Posterior cingulate gyrus (tissue), 11 donors: ENCODE measurements around the gene CD300LF.

ENCODE experiments used
- DNase-seq, 10 donors: peaks; one replicate each; pipeline versions ENCODE4 v3.0.0 to v3.0.0-alpha.2; 2020 to 2021; ENCODE audit warnings: mixed read lengths in 3 of 10
- intact Hi-C: fragments of 100-400 bp; cut with DNase I; formaldehyde crosslinking; loops from one replicate; pipeline ENCODE4 v1.15.1; 2023

CD300LF gene

DNA sequence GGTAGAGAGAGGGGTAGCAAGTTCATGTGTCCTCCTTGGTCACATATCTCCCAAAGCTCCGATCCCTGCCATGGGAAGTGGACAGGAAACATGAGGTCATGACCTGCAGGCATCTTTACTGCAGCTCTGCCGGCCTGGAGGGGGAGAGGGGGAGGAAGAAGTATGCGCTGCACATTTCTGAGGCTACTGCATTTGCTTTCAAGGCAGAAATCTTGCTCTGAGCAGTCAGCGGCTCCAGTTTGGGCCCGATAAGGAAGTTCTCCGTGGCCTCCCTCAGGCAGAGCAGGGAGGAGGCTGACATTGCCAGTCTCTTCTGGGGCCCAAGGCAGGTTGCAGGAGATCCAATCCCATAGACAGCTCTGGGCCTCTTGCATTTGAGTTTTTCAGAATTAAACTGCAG is 34.2 kb upstream of the CD300LF start:
- intact Hi-C loops: no loop called here
- peak in 2 of 10 donors; percentile 43 to 78 for DNase-seq

DNA sequence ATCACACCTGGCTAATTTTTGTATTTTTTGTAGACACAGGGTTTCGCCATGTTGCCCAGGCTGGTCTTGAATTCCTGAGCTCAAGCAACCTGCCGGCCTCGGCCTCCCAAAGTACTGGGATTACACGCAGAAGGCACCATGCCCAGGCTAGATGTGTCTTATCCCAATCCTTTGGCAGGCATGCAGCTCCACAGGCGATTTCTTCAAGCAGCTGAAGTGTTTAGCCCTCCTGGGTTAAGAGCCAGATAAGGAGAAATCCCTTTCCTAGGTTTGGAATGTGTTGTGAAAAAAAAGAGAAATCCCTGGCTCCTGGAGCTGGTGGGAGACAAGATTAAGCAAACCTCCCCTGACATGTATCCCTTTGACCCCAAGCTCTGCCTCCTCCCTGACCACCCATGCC is 33.7 kb upstream of the CD300LF start:
- DNase-seq: peak in 2 of 10 donors; percentile 16 to 46
- intact Hi-C loops: no loop called here

DNA sequence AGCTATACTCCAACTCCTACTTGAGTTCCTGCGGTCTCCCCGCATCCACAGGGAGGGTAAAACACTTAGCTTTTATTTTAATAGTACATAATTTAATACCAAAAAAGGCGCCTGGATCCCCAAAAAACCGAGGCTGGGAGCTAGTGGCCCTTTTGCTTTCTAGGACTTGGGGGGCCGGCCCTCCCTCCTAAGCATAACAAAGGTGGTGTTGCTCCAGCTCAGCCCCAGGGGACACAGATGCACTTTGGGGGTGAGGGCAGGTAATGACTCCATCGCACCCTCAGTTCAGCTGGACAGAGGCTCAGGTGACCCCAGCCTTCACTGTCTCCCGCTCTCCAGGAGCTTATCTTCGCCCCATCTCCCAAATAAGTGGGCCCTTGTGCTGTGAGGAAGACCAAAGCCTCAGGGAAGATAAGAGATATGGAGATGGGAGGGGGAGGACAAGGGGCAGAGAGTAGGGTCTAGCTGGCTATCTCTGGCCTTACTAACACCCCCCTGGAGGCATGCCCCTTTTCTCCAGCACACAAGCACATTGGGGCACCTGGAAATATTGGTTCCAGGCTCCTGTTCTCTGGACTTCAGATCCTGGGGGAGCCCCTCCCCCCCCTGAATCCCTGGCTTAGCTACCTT is 32.9 kb upstream of the CD300LF start:
- DNase-seq: peak in 2 of 10 donors; percentile 27 to 52
- intact Hi-C loops: loop anchor here (2.0 kb wide), 1 partner anchor 119 kb away; no protein-coding TSS in a partner anchor

DNA sequence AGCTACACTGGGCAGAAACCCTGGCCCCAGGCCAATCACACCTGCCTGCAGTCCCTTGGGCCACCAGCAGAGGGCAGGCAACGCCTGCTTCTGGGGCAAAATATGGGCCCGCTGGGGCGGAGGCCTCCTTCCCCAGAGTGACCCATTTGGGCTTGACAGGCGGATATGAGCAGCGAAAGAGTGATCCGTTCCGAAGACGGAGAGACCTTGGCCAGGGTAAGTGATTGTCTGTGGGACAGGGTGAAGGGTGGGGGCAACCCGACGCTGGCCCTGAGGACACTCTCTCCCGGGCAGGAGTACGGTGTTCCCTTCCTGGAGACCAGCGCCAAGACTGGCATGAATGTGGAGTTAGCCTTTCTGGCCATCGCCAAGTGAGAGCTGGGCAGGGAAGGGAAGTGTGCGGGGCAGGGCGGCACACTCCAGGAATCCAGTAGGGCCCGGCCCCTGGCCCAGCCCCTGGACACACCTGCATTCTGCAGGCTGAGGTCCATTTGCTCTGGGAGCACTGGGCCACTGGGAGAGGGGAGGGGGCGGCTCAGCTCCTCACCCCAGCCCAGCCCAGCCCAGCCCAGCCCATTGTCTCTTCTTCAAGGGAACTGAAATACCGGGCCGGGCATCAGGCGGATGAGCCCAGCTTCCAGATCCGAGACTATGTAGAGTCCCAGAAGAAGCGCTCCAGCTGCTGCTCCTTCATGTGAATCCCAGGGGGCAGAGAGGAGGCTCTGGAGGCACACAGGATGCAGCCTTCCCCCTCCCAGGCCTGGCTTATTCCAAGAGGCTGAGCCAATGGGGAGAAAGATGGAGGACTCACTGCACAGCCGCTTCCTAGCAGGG is 32.2 kb upstream of the CD300LF start:
- intact Hi-C loops: loop anchor here (1.0 to 2.0 kb wide), 3 partner anchors 25 to 120 kb away; no protein-coding TSS in a partner anchor
- peak; percentile 66 to 99 (median 86) for DNase-seq

DNA sequence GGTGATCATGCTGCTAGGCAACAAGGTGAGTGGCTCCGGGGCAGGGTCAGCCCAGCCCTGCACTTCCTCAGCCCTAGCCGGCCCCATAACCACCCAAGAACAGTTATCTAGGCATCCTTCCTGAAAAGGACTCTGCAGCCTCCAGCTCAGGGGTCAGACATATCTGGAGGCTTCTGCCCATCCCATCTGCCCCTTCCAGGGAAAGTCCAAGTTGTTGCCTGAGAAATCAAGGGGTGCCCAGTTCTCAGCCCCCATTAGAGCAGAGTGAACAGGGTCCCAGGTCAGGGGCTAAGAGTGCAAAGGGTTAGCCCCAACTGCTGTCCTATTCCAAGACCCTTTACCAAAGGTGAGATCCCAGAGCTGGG is 31.6 kb upstream of the CD300LF start:
- intact Hi-C loops: loop anchor here (1.0 to 2.0 kb wide), 3 partner anchors 26 to 120 kb away; no protein-coding TSS in a partner anchor
- DNase-seq: peak in 2 of 10 donors; percentile 4 to 50

DNA sequence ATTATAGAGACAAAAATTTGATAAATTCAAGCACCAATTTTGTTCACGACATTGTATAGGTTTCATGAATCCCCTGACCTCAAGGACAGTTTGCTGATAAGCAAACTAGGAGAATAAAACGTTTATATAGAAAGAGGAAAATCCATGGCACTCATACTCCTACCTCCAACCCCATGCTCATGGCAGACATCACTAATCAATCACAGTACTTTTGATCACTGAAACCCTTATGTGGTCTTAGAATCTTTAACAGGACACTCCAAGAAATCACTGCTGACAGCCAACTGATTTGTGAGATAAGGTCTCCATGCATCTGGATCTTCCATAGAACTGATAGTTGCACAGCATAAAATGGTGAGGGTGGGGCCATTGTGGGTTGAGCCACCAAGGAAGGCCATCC is 31.0 kb upstream of the CD300LF start:
- DNase-seq: no peak
- intact Hi-C loops: loop anchor here (1.0 to 2.0 kb wide), 3 partner anchors 27 to 121 kb away; no protein-coding TSS in a partner anchor

DNA sequence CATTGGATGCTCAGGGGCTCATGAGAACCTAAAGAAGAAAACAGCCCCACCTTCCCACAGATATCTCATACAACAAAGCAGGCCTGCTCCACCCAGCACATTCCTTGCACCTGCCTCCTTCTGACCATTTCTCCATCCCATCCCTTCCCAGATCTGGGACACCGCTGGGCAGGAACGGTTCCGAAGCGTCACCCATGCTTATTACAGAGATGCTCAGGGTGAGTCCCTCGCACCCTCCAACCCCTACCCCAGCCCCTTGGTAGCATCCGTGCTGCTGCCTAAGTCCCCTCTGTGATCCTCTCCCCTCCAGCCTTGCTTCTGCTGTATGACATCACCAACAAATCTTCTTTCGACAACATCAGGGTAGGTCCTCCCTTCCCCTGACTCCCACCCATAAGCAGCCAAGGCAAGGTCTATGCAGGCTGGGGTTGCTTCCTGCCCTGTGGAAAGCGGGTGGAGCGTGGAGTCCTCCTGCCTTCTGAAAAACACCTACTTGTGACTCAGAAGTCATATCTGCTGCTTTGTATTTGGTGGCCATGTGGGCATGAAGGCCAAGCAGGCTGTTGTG is 30.3 kb upstream of the CD300LF start:
- peak in 3 of 10 donors; percentile 9 to 73 (median 62) for DNase-seq
- intact Hi-C loops: no loop called here

DNA sequence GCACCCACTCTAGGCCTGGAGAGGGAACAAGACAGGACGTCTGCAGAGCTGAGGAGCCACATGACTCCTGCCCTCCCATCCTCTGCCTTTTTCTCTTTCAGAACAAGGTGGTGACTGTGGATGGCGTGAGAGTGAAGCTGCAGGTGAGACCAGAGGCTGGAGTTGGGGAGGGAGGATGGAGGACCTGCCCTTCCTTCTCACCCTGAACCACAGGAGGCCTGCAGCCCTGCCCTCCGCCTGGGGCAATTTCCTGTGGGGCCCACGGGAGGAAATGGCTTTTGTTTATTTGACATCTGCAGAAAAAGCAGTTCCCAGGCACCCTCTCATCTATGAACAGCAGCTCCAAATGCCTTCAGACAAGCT is 29.4 kb upstream of the CD300LF start:
- peak in 2 of 10 donors; percentile 10 to 53 for DNase-seq
- intact Hi-C loops: no loop called here

DNA sequence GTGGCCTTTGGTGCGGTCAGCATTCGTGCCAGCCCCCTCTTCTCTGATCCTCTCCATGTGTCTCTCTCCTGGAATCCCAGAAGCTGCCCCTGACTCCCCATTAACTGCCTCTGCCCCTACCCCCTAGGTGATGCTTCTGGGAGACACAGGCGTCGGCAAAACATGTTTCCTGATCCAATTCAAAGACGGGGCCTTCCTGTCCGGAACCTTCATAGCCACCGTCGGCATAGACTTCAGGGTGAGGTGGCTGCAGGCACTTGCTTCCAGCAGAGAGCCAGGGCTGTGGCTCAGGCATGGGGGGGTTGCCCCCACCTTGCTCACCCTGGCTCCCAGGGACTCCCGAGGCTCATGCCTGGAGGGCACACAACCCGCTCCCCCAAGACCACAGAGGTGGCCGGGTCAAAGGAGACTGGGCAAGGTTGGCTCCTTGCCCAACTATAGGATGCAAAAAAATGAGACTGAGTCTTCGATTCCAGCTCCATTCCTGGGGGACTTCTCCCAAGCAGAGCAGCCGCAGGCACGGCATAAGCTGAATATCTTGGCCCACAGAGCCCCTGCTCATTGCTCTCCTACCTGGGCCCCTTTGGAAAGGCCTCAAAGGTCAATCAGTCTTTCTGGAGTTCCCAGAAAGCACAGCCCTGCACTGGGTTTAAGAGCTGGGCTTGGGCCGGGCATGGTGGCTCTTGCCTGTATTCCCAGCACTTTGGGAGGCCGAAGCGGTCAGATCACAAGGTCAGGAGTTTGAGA is 28.1 kb upstream of the CD300LF start:
- DNase-seq: peak in 4 of 10 donors; percentile 9 to 61 (median 54)
- intact Hi-C loops: no loop called here

DNA sequence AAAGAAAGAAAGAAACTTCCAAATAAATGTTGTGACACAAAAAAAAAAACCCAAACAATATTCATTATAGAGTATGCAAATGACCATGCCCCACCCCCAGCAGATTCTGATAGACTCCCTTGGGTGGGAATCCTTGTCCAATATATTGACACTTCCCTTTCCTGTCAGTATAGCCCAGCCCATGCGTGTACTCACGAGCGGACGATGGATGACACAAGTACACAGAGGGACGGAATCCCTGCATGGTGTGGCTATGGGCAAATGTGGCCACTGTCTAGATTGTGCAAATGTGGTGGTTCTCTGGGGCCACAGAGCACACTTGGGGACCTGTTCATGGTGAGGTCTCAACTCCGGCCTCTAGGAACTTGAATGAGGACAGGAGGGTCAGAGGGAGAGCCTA is 27.4 kb upstream of the CD300LF start:
- intact Hi-C loops: no loop called here
- peak in 3 of 10 donors; percentile 26 to 35 (median 33) for DNase-seq

DNA sequence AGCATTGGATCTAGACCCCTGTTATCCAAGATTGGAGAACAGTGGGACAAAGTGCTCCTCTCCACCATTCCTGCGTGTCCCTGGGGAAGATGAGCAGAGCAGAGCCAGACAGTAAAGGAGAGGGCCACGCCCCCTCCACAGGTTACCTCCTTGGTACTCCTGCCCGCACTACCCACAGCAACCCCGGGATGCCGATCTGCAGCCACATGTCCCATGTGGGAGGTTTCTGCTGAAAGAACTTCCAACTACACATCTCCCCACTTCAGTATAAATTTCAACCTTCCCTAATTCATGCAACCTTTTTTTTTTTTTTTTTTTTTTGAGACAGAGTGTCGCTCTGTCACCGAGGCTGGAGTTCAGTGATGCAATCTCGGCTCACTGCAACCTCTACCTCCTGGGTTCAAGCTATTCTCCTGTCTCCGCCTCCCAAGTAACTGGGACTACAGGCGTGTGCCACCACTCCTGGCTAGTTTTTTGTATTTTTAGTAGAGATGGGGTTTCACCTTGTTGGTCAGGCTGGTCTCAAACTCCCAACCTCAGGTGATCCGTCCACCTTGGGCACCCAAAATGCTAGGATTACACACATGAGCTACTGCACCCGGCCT is 26.6 kb upstream of the CD300LF start:
- DNase-seq: peak in 3 of 10 donors; percentile 33 to 66 (median 64)
- intact Hi-C loops: no loop called here

DNA sequence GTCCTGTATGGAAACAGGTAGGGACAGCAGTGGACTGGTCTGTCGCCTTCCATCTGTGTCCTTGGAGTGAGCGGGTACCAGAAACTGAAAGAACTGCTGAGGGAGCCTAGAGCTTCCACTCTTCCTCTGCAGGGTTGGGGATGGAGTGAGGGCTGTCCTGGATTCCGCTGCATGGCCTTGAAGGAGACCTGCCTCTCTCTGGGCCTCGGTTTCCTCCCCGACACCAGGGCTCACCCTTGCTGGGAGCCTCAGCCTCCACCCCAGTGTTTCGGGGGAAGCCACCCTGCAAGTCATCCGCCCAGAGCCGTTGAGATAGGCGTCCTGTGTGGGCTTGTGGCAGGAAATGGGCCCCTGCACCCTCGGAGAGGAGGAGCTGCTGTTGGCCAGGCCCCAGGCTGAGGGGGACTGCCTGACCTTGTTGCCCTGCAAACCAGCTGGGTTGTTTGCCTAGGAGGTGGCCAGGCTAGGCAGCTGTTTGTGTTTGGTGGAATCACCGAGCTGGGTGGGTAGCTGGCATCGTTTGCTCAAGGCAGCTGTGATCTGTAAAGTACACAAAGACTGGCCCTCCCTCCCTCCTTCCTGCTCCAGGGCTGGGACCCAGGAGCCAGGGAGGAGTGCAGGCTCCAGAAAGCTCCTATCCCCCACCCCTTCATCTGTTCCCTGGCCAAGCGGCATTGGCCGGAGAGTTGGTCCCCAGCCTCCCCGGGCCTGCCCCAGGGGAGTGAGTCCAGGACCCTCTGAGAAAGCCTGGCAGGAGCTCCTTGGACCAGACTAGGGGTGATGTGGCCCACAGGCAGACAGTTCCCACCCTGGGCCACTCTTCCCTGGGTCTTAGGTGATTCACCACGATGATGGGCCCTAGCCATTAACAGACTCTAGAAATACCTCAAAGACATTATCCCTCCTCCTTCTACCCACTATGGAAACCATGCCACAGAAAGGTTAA is 25.6 kb upstream of the CD300LF start:
- peak in 3 of 10 donors; percentile 37 to 67 (median 66) for DNase-seq
- intact Hi-C loops: no loop called here

DNA sequence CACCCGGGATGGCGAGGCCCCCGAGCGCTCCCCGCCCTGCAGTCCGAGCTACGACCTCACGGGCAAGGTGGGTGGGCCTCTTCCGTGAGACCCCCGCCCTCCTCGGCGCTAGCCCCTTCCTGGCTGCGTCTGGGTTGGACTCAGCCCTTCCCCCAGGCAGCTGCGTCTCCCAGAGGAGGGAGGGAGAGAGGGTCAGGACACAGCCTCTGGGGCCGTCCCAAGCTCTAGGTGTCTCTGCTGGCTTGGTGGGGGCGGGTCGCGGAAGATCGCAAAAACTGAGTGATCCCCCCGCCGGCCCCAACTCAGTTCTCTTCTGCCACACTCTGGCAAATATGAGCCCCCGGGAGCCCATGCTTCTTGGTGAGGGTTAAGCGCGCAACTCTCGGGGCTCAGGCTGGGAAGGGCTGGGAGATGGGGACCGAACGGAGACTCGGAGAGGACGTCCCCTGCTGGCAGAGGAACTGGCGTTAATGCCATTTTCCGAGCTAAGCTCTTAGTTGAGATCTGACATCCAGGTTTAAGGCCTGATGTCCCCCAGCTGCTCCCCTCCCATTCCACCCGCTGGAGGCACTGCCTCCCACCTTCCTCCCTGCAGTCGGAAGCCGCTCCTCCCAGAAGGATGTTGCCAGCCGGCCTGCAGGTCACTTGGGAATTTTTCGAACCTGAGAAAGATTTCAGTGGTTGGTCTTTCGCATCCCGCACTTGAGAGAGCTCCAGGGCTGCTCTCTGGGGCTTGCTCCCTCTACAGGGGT is 24.8 kb upstream of the CD300LF start:
- DNase-seq: peak in 3 of 10 donors; percentile 54 to 83 (median 69)

DNA sequence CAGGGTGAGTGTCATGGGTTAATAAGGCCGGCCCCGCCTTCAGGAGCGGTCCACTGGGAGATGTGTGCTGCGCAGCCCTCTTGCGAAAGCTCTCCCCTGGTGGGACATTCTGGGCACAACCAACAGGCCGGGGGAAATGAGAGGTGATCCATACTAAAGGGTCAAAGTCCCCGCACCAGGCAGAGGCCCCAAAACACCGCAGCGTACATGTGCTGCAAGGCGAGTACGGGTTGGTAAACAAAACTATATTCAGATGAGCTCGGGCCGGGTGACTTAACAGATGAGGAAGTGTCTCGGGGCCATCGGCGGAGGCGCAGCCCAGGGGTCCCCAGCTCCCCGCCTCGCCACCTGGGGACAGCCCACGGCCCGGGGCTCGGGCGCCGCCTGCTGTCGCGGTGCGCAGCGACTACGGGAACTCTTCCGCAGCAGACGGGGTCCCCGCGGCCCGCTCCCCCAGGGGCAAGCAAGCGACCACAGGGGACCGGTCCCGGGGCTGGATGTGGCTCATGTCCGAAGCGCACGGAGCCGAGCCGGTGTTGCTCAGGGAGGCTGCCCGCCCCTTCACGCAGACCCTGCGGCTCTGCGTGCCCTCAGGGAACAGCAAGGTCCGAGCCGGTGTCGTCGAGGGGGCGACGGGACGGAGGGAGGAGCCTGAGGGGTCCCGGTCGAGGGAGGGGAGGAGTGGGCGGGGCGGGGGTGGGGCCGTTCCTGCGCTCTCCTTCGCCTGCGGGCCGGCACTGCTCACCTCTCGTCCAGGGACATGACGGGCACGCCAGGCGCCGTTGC is 24.0 kb upstream of the CD300LF start, which contains the start of gene RAB37:
Gene RAB37, plus strand, starts transcription at position 744 of the 786 bp plus-strand sequence. Its CDS starts 17 bp downstream, at position 761.
- DNase-seq: peak in 3 of 10 donors; percentile 61 to 83 (median 66)
- intact Hi-C loops: loop anchor here (2.0 kb wide), 1 partner anchor 80 kb away; no protein-coding TSS in a partner anchor

More for the DNA sequence above, 24.8 kb upstream of the CD300LF start:
- intact Hi-C loops: loop anchor here (2.0 kb wide), 1 partner anchor 81 kb away; no protein-coding TSS in a partner anchor

DNA sequence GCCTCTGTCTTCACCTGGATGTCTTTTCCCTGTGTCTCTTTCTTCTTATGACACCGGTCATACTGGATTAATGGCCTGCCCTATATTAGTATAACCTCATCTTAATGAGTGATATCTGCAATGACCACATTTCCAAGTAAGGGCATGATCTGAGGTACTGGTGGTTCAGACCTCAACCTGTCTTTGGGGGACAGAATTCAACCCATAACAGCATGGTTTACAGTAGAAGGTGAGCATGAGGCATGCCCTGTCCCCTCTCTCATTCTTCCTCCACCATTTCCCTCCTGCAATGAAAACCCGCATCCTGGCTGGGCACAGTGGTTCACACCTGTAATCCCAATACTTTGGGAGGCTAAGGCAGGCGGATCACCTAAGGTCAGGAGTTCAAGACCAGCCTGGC is 21.5 kb upstream of the CD300LF start:
- intact Hi-C loops: no loop called here
- DNase-seq: no peak

DNA sequence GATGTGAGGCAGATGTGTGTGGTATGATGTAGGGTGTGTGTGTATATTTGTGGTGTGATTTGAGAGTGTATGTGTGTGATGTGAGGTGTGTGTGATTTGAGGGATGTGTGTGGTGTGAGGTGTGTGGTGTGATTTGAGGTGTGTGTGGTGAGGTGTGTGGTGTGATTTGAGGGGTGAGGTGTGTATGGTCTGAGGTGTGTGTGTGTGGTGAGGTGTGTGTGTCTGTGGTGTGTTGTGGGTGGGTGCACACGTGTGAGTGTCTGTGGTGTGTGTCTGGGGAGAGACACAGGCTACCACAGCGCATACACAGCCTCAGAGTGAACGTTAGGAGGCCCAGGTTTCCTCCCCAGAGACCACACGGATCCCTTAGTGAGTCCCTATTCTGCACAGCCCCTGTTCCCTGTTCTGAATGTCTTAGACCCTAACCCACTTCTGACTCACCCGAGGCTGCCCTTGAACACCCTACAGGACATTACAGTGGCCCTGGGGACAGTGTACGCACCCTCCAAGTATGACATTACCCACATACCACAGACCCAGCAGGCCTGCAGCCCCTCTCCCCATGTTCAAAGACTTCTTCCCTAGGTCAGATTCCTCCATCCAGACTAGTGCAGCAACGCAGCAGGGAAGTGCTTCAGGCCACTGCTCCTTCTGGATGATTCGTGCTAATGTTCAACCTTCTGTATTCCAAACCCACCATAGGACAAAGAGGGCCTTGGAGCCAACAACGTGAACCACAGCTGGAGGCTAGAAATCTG is 20.8 kb upstream of the CD300LF start:
- intact Hi-C loops: no loop called here
- no peak for DNase-seq
